Activated T-cell treated with anti-CD3 and anti-CD28 coated beads for 24 hours (primary cell): ENCODE results near the gene TXN2.
"Not testable (repeated sequence)": the region's sequence is repeated elsewhere in the genome, so short reads cannot be mapped to it uniquely, and the experiment has no call there.

ENCODE experiments used
- DNase-seq: peaks from one replicate; pipeline ENCODE4 v3.0.0-alpha.2; 2020; ENCODE audit warnings: low read depth

TXN2 gene

DNA sequence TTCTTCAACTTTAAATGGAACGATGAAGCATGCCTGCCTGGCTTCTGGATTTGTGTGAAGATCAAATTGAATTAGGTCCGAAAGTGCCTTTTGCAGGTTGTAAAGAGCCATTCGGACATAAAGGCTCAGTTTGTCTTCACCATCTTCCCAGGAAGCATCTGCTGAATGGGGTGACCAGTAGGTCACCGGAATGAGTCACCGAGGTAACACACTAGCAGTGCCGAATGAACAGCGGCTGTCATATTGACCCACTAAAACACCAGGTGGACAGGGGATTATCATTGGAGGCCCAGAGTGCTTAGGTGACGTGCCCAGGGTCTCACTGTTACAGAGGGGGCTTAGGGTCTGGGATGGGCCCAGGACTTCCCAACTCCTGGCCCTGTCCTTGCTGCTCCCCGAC lies 50.6 kb downstream of the TXN2 start:
- DNase-seq = no peak

GRCh38 chr22:36427952-36428351 lies 53.5 kb downstream of the TXN2 start:
- not testable (repeated sequence) for DNase-seq

DNA sequence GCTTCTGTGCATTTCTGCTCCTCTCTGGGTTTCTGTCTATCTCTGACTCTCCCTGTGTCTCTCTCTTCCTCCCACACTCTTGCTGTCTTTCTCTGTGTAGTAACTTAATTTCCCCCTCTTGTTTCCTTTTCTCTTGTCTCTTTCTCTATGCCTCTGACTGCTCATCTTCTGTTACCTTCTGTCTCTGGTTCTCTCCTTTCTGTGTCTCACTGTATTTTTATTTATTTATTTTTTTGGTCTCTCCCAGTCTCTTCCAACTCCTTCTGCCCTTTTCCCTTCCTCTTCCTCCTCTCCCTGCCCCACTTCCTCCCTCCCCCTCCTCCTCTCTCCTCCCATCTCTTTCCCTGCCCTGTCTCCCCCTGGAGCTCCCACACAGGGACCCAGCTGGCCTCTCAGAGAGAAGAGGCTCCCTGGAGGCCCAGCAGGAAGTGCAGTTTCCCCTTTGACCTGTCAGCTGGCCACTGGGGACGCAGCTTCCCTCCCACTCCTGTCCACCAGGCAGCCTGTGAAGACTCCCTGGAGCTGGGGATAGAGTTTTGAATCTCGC lies 55.4 kb downstream of the TXN2 start:
- no peak for DNase-seq

- no peak for DNase-seq
Measured at GRCh38 chr22:36424901-36425579, 56.4 kb downstream of the TXN2 start.

GRCh38 chr22:36424466-36424865 lies 57.0 kb downstream of the TXN2 start:
- not testable (repeated sequence) for DNase-seq

DNA sequence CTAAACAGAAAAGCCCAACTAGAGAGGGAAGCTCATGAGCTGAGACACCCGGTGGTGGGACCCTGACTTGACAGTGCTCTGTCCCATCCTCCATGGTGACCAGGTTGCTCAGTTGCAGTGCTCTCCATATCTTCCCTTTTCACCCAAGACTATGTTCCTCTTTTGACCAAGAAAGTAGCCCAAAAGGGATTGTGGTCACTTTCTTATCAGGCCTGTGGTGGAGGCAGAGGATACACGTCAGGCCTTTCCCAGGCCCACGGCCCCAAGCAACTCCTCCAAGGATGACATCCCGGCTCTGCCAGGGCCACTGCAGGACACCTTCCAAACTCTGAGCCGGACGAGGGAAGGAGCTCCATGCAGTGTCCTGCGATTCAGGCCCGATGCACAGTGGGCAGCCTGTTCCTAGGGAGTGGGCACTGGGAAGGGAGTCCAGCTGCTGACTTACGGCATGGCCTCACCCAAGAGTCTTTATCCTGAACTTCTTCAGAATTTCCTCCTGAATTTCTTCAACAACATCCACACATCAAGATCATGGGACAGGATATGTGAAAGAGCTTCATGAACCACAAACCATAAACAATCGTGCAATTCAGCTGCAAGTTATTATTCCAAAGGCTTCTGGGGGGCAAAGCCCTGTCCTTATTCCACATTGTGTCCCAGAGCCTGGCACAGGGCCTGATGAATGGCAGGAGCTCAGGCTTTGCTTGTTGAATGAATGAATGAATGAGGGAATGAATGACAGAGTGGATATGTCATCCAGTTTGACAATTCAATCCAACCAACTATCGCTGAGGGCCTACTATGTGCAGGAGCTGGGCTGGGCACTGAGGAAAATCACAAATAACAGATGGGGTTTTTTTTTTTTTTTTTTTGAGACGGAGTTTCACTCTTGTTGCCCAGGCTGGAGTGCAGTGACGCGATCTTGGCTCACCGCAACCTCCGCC lies 57.7 kb downstream of the TXN2 start:
- no peak for DNase-seq

DNA sequence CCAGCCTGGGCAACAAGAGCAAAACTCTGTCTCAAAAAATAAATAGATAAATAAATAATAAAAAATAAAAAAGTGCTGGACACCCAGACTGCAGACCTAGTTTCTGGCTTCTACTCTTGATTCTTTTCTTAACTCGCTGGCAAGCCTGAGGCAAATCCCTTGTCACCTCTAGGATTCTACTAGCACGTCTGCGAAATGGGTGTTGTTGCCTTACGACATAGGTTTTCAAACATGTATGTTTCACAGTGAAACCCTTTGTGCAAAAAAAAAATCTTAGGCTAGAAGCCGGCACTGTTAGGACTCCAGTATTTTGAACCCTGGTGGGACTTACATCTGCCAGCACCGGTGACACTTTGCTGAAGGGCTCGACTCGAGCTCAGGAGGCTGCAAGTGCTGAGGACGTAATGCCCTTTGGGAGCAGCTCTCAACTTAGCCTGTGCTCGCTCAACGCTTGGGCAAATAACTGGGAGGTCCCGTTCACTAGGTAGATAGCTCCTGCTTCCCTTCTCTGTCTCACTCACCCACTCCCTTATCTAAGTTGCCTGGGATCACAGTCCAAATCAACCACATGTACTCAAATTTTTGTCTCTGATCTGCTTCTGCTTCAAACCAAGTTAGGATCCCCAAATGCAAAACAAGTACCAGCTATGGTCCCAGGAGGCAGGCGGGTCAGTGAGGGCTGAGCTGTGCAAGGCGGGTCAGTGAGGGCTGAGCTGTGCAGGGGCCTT lies 59.0 kb downstream of the TXN2 start:
- no peak for DNase-seq

- no peak for DNase-seq
Measured at GRCh38 chr22:36419912-36420882, 61.2 kb downstream of the TXN2 start.

DNA sequence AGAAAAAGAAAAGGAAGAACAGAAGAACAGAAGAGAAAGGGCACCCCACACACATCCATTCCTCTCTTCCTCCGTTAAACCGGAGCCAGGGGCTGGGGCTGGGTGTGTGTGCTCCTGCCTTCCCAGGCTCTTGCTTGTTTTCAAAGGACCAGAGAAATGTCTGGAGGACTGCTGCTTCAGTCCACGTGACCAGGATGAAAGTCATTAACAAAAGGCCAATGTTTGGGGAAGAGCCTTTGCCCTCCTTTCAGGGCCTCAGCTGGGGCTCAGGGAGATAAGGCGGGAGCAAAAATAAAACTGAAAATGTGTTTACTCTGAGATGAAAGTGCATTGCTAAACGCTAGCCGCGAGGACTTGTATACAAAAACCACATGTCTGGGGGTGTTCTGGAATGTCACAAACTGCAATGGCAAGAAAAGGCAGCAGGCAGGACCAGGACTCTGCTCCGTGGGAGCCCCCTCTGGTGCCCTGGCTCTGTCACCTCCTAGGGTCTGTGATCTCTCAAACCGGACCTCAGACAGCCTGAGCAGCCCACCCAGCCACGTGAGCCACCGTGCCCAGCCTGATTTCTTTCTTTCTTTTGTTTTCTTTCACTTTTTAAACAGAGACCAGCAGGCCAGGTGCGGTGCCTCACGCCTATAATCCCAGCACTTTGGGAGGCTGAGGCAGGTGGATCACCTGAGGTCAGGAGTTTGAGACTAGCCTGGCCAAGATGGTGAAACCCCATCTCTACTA lies 62.1 kb downstream of the TXN2 start:
- no peak for DNase-seq

GRCh38 chr22:36417281-36417686 lies 64.2 kb downstream of the TXN2 start:
- DNase-seq = no peak
